Tongue (tissue), 2 donors: ENCODE results near the gene NAGPA. TPM values are rescaled to one million over a fixed set of nuclear protein-coding genes. Genes with fewer than 3 reads are reported as not detected.
"Not testable (repeated sequence)": the region's sequence is repeated elsewhere in the genome, so short reads cannot be mapped to it uniquely, and the experiment has no call there.

Experiments used
- DNase-seq: peaks from one replicate; pipeline ENCODE4 v3.0.0-alpha.2; 2015
- total RNA-seq: library from RNA; depleted of rRNA; stranded (reverse); fragments of >200 nt; gene quantifications from one replicate; pipeline ENCODE4 v1.2.3, GENCODE V29; 2014

Gene NAGPA, protein sequence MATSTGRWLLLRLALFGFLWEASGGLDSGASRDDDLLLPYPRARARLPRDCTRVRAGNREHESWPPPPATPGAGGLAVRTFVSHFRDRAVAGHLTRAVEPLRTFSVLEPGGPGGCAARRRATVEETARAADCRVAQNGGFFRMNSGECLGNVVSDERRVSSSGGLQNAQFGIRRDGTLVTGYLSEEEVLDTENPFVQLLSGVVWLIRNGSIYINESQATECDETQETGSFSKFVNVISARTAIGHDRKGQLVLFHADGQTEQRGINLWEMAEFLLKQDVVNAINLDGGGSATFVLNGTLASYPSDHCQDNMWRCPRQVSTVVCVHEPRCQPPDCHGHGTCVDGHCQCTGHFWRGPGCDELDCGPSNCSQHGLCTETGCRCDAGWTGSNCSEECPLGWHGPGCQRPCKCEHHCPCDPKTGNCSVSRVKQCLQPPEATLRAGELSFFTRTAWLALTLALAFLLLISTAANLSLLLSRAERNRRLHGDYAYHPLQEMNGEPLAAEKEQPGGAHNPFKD
- 4.4 TPM for total RNA-seq

DNA sequence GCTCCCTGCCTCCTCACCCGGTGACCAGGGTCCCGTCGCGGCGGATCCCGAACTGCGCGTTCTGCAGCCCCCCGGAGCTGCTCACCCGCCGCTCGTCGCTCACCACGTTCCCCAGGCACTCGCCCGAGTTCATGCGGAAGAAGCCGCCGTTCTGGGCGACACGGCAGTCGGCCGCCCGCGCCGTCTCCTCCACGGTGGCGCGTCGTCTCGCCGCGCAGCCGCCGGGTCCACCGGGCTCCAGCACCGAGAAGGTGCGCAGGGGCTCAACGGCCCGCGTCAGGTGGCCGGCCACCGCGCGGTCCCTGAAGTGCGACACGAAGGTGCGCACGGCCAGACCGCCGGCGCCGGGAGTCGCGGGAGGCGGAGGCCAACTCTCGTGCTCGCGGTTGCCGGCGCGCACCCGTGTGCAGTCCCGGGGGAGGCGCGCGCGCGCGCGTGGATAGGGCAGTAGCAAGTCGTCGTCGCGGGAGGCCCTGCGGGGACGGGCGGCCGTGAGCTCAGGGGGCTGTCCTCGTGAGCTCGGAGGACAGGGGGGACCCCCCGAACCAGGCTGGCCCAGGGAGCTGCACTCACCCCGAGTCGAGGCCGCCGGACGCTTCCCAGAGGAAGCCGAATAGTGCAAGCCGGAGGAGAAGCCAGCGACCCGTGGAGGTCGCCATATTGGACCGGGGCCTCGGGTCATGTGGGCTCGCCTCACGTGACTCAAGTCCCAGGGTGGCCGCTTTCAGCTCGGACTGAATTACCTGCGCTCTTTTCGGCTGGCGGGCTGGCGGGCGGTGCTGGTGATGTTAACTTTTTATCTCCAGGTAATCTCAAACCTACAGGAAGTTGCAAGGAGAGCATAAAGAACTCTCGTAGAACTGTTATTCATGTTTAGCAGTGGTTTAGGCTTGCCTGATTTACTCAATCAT, at the start of gene NAGPA:
NAGPA (minus strand) TSS at position 680 of the 911 bp plus-strand sequence; CDS start at position 659, 21 bp downstream.
- peak; percentile 93 for DNase-seq

DNA sequence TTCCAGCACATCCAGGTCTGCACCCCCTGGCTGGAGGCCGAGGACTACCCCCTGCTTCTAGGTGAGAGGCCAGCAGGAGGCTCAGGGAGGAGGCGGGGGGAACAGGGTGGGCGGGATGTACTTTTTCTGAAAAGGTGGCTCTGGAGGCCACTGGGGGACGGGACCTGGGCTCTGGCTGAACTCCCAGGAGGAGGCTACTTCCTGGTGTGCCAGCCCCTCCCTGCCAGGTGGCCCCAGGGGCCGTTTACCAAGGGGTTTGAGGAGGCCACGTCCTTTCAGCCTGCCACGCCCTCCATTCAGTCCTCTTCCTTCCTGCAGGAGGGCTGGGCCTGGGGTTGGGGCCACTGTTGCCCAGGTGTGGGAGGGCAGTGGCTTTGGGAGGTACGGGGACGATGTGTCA, 47.3 kb upstream of the NAGPA start:
- not testable (repeated sequence) for DNase-seq

DNA sequence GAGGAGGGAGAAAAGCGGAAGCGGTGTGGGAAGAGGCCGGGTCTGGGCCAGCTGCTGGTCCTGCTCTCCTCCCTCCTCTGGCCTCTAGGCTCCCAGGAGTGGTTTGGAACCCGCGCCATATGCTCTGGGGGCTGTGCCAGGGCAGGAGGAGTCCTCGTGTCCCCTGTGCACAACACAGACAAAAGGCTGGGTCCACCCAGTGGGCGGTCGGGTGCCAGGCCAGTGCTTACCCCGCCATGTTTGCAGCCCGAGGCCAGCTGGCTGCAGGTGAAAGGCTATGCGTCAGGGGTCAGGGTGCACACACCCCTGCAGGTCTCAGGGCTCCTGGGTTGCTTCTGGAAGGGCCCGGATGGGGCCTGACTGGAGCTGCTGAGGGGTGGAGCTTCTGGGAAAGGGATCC, 46.7 kb upstream of the NAGPA start:
- DNase-seq, result not testable (repeated sequence)

DNA sequence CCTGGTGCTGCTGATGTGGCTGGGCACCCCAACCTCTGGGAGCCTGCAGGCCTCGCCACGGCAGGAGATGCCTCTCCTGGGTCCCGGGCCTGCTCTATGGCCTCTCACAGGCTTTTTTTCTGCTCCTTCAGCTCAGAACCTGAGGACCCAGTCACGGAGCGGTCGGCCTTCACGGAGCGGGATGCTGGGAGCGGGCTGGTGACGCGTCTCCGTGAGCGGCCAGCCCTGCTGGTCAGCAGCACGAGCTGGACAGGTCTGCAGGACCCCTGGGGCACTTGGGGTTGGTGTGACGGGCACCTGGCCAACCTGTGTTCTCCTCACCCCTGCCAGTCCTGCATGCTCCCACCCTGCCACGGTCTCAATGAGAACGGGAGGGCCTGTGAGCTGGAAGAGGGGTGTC, 44.9 kb upstream of the NAGPA start:
- no peak for DNase-seq

DNA sequence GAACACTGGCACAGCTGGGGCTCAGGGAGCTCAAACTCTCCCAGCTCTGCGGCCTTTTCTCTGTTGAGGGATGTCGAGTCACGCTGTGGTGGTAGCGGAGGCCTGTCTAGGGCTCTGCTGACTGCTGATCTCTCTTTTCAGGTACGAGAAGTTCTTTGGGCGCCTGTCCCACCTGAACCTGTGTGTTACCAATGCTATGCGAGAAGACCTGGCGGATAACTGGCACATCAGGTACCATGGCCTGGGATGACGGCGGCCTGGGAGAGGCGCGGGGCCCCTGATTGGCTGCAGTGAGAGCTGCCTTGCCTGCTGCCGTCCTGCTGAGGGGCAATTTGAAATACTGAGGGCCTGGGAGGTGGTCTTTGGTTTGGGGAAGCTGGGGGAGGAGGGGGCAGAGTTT, 43.6 kb upstream of the NAGPA start:
- DNase-seq, result no peak

DNA sequence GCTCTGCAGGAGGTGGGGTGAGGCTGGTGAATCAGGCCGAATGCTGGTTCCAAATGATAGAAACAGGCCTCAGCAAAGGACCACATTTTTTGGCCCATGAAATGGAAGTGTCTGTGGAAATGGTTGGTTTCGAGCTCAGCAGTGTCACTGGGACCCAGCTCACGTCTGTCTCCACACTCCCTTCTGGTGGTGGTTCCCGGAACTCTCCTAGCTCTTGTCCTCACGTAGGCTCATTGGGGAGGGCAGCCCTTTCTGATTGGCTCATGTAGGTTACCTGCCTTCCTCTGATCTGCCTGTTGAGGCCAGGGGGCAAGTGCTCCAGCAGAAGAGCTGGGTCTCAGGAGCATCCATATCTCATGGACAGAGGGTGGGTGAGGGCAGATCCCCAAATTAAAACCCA, 41.9 kb upstream of the NAGPA start:
- no peak for DNase-seq

DNA sequence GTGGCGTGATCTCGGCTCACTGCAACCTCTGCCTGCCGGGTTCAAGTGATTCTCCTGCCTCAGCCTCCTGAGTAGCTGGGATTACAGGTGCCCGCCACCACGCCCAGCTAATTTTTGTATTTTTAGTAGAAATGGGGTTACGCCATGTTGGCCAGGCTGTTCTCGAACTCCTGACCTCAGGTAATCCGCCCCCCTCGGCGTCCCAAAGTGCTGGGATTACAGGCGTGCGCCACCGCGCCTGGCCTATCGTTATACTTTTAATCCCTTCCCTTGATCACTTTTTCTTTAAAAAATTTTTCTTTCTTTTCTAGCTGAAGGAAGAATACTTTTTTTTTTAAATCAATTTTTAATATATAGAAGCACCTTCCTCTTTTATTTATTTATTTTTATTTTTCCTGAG, 40.0 kb upstream of the NAGPA start:
- DNase-seq, result not testable (repeated sequence)

DNA sequence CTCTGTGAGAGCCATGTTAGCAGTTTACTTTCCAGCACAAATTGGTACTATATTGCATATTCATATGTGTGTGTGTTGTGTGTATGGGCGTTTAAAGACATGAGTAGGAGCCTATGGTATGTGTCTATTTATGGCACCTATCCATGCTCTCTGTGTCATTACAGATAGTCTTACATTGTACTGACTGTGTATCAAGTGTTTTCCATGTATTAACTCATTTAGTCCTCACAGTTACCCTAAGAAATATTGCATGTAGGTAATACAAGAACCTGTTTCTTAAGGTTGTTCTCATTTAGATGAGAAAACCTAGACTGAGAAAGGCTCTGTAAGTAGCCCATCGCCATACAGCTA, 39.5 kb upstream of the NAGPA start:
- DNase-seq, result no peak

DNA sequence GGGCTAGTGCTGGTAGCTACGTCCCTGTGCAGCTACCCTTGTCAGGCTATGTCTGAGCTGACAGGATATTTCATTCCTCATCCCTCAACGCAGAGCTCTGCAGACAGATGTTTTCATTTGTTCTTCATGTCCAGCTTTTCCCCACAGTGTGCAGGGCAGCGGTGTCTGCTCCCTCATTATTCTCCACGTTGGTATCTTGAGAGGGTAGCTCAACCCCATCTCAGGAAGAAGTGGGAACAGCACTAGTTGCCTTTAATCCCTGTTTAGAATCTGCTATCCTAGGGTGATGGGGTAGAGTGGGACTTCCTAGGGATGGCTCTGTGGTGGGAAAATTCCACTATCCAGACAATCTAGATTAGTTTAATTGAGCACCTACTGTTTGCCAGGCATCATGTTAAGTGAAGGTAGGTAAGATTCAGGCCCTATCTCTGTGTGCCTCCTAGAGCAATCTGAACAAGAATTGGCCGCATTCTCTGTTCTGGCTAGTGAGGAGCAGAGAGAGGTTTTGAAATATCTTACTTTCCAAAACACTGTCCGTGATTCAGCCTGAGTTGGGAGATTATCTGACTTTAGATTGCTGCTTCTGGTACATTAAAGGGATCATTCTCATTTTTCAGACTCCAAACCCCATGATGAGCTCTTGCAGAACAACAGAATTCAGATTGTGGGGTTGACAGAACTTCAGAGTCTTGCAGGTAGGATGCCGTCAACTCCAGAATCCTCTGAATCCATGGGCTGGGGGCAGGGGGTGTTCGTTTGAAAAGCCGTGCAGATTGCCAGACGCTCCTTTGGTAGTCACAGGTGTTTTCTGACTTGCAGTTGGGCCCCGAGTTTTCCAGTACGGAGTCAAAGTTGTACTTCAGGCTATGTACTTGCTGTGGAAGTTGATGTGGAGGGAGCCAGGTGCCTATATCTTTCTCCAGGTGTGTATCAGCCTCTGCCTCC, 38.9 kb upstream of the NAGPA start:
- DNase-seq, result no peak

DNA sequence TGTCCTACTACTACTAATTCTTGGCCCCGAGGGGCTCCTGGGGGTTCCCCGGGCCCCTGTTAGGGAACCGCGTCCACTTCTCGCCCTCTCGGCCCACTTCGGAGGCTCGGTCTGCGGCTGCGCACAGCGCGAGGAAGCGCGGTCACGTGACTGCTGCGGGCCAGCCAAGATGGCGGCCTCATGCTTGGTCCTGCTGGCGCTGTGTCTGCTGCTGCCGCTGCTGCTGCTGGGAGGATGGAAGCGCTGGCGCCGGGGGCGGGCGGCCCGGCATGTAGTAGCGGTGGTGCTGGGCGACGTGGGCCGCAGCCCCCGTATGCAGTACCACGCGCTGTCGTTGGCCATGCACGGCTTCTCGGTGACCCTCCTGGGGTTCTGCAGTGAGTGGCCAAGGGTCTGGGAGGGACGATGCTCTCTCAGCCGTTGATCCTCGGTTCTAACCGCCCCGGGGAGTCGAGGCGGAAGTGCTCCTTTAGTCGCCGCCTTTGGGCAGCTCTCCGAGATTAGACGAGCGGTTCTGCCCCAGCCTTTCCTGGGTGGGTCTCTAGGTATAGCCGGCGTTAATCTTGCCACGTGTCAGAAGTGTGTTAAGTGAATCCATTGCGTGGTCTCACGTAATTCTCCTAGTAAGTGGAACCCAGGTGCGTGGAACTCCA, 38.1 kb upstream of the NAGPA start, which contains the start of gene ALG1:
ALG1 (plus strand) TSS at position 163 of the 653 bp plus-strand sequence; CDS start at position 170, 7 bp downstream.
- DNase-seq, result peak; percentile 96

DNA sequence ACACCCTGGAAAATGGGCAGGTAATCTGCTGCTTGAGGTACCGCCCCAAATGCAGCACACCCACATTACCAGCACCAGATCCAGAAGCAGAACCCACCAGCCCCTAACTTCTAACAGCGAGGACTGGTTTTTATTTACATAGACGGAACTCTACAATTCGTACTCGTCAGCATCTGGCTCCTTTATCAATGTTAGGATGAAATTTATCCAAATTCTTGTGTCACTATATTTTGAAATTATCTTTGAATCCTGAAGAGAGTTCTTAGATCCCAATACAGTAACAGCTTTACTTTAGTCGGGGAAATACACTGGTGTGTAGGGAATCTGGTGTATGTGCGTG, 37.6 kb upstream of the NAGPA start:
- no peak for DNase-seq

DNA sequence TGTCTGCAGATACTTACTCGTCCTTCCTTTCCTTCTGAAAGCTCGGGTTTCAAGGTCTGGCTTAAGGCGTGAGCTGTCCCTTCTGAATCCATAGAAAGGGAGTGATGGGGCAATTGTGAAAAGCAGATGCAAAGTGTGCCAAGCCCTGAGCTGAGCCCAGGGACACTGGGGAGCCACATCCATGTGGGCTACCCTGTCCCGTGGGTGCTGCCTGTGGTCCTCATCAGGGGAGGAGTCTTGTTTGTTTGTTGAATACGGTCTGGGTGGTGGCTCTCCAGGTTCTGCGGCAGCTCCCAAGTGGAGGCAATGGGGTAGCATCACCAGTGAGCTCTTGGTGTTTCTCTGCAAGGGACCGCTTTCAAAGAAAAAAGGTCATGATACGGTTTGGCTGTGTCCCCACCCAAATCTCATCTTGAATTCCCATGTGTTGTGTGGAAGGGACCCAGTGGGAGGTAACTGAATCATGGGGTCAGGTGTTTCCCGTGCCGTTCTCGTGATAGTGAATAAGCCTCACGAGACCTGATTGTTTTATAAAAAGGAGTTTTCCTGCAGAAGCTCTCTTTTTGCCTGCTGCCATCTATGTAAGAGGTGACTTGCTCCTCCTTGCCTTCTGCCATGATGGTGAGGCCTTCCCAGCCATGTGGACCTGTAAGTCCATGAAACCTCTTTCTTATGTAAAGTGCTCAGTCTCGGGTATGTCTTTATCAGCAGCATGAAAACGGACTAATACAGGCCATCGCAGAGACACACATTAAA, 36.9 kb upstream of the NAGPA start:
- DNase-seq, result no peak

DNA sequence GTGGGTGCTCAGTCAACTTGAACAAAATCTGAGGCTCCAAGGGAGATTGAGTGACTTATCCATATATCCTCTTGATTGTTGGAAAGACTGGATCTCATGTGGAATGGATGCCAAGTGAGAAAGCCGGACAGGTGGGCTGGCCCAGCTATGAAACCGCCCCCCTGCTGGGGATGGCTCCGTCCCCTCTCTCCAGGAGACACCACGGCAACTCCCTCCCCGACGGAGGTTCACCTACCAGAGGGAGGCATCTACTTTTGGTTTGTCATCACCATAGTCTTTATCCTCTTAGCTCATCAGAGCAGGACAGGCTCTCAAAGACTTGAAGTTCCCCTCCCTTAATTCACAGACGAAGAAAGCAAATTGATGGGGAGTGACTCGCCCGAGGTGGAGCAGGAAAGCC, 36.1 kb upstream of the NAGPA start:
- no peak for DNase-seq

DNA sequence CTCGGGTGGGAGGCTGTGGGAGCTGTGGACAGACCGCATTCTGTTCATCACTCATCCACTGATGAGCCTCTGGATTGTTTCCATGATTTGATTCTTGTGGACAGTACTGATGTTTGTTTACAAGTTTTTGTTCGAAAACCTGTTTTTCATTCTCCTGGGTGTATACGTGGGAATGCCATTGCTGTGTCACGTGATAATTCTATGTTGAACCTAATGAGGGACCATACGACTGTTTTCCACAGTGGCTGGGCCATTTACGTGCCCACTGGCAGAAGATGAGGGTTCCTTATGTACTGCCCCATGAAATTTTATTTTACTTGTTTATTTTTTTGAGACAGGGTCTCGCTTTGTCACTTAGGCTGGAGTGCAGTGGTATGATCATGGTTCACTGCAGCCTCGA, 35.3 kb upstream of the NAGPA start:
- DNase-seq, result no peak

DNA sequence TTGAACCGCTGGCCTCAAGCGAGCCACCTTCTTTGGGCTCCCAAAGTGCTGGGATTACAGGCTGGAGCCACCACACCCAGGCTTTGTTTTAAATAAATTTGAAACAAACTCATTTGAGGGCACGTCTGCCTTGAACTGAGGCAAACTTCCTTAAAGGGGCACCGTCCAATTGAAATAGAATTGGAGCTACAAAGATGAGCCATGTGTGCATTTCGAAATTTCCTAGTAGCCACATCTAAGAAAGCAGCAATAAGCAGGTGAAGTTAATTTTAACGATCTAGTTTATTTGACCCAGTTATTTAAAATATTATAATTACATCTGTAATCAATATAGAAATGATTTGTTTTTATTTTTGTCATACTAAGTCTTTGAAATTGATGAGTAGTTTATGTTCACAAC, 32.8 kb upstream of the NAGPA start:
- no peak for DNase-seq

DNA sequence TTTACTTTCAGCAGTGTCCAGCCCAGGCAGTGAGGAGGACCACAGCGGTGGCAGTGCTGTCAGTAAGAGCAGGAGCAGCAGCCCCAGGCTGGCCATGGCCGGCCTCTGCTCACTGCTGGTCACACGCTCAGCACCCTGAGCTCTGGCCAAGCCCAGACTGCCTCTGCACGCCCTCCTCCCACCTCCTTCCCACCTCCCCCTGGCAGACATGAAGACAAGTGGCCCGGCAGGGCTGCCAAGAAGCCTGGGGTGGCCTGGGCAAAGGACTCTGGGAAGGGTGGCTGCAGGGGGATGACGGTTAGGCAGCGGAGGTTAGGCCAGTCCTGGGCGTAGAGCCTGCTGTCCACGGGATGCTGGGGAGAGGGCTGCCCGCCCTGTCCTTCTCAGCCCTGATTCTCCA, 32.1 kb upstream of the NAGPA start, which contains the start of gene C16orf89:
C16orf89 (minus strand) TSS at position 144 of the 400 bp plus-strand sequence; CDS start at position 96, 48 bp downstream.
- no peak for DNase-seq

DNA sequence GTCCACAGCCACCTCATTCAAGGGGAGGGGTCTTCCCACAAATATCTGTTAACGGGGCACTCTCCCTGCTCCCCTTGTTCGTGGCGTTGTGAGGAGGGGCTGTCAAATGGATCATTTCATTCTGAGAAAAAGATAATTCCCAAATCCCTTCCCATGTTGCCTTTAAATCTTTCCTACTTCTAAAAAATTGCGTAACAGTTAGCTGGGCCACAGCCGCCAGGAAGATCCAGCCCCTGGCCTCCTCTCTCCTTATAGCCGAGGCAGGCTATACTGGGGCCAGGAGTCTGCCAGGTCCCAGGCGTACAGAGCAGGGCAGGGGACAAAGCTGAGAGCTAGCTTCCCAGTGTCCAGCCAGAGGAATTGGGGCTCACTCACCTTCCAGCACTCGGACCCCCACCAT, 31.6 kb upstream of the NAGPA start:
- no peak for DNase-seq

DNA sequence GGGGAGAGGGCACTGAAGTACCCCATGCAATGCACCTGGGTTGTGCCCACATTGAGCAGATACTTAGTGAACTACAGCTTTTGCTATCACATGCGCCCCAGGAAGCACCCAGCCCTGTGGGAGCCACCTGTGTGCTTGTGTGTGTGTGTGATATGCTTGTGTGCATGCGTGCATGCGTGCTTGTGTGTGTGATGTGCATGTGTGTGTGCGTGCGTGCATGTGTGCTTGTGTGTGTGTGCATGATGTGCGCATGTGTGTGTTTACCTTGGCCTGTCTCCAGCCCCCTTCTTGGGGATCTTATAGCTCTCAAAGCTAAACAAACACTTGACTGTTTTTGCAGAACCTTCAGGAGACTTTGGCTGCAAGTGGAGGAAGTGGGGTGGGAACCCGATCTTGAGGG, 31.2 kb upstream of the NAGPA start:
- peak; percentile 45 for DNase-seq

DNA sequence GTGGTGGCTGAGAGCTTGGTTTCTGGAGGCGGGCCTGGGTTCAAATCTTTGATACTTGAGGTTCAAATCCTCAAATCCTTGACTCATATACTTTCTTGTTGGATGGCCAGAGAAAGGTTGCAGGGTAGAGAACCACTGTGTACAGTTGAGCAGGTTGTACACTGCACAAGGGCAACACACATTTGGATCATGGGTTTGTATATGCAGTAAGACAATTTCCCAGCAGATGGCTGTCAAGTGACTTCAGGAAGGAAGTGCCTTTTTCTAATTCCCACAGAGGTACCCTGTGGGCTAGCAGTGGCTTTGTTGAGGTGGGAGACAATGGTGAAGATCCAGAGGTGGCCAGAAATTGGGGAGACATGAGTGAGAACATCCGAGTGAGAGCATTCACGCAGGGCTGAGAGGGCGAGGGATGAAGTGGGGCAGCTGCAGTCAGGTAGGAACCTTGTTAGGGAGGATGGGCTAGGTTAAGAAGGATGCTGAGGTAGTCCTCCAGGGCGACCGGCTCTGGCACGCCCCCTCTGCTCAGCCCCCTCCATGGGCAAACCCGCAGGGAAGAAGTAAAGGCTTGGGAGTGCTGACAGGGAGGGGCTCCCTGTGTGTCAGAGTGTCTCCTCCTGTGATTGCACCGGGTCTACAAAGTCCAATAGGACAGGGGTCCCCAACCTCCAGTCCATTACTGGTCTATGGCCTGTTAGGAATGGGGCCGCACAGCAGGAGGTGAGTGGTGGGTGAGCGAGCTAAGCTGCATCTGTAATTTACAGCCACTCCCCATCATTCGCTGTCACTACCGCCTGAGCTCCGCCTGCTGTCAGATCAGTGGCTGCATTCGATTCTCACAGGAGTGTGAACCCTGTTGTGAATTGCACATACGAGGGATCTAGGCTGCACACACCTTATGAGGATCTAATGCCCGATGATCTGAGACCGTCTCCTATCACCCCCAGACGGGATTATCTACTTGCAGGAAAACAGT, 29.3 kb upstream of the NAGPA start:
- DNase-seq, result no peak
